OCI-LY1 (cell line): Measurements from ENCODE around the gene RPL27A.

Source experiments
- EZH2 ChIP-seq: fragments of 200-600 bp; sonication (generic), shearing (Covaris generic); IDR thresholded peaks from 2 replicates; pipeline ENCODE4 v1.8.0; 2017; ENCODE audit warnings: borderline replicate concordance, mixed run types, mild to moderate bottlenecking, antibody characterized with exemption, low read length, moderate library complexity, mixed read lengths
- TF ChIP-seq, protein P1 (sequence below): fragments of 200-600 bp; sonication (generic), shearing (Covaris generic); IDR thresholded peaks from 2 replicates; pipeline ENCODE4 v1.5.1; 2017; ENCODE audit warnings: mild to moderate bottlenecking, antibody characterized with exemption, low read length, moderate library complexity, mixed read lengths

GRCh38 chr11:8646873-8647272, 35.7 kb upstream of the RPL27A start:
- TF ChIP-seq, protein P1, sequence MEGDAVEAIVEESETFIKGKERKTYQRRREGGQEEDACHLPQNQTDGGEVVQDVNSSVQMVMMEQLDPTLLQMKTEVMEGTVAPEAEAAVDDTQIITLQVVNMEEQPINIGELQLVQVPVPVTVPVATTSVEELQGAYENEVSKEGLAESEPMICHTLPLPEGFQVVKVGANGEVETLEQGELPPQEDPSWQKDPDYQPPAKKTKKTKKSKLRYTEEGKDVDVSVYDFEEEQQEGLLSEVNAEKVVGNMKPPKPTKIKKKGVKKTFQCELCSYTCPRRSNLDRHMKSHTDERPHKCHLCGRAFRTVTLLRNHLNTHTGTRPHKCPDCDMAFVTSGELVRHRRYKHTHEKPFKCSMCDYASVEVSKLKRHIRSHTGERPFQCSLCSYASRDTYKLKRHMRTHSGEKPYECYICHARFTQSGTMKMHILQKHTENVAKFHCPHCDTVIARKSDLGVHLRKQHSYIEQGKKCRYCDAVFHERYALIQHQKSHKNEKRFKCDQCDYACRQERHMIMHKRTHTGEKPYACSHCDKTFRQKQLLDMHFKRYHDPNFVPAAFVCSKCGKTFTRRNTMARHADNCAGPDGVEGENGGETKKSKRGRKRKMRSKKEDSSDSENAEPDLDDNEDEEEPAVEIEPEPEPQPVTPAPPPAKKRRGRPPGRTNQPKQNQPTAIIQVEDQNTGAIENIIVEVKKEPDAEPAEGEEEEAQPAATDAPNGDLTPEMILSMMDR: no peak
- TF ChIP-seq EZH2: no peak
